HepG2 (cell line): Measurements from ENCODE around the gene RECK.

Experiments used
- CREB3 ChIP-seq: sonication (generic); formaldehyde crosslinking; IDR thresholded peaks from 2 replicates; pipeline ENCODE4 v1.5.0; 2020; ENCODE audit warnings: missing genetic modification reagents
- EP300 ChIP-seq, 3 experiments: sonication (generic) in 1 of 3; formaldehyde crosslinking in 1 of 3; IDR thresholded peaks; 2 replicates each; pipeline versions ENCODE4 v1.5.1 to v1.6.1; 2011 to 2020; ENCODE audit warnings: low read depth in 2 of 3, low read length in 2 of 3, borderline replicate concordance in 1 of 3, improper control_type of control experiment in 1 of 3, mild to moderate bottlenecking in 1 of 3, missing genetic modification reagents in 1 of 3, moderate library complexity in 1 of 3
- HNF1A ChIP-seq, 2 experiments: sonication (generic) in 1 of 2; formaldehyde crosslinking in 1 of 2; IDR thresholded peaks; 2 replicates each; pipeline versions ENCODE4 v1.4.0 to v1.6.1; 2016 to 2020; ENCODE audit warnings: borderline replicate concordance in 1 of 2, low read depth in 1 of 2, mild to moderate bottlenecking in 1 of 2, missing genetic modification reagents in 1 of 2
- RAD21 ChIP-seq: fragments of 450-650 bp; formaldehyde crosslinking; IDR thresholded peaks from 2 replicates; pipeline ENCODE4 v1.5.0; 2020; ENCODE audit warnings: mild to moderate bottlenecking
- ZNF280D ChIP-seq: sonication (generic); formaldehyde crosslinking; IDR thresholded peaks from 2 replicates; pipeline ENCODE4 v1.5.1; 2020; ENCODE audit warnings: mild to moderate bottlenecking, missing genetic modification reagents
- ZNF567 ChIP-seq: sonication (generic); formaldehyde crosslinking; IDR thresholded peaks from 2 replicates; pipeline ENCODE4 v1.8.1; 2023; ENCODE audit warnings: mild to moderate bottlenecking, missing genetic modification reagents, borderline replicate concordance
- ZSCAN31 ChIP-seq: sonication (generic); formaldehyde crosslinking; IDR thresholded peaks from 2 replicates; pipeline ENCODE4 v1.5.0; 2020; ENCODE audit warnings: low read depth, mild to moderate bottlenecking, missing genetic modification reagents

- no peak for TF ChIP-seq CREB3 (CRISPR knock-in tag)
- no peak for TF ChIP-seq RAD21 (CRISPR knock-in tag)
- TF ChIP-seq HNF1A (IDR thresholded peaks at IDR 0.05; ENCODE audit: low read depth): no peak
- TF ChIP-seq HNF1A (CRISPR knock-in tag; IDR thresholded peaks at IDR 0.05; ENCODE audit: borderline replicate concordance): no peak
- TF ChIP-seq ZNF567: no peak
- no peak for TF ChIP-seq EP300 (IDR thresholded peaks at IDR 0.05; ENCODE audit: low read depth in 2 of 2, low read length in 2 of 2)
- TF ChIP-seq EP300 (CRISPR knock-in tag; IDR thresholded peaks at IDR 0.05; ENCODE audit: borderline replicate concordance): no peak
- no peak for TF ChIP-seq ZSCAN31 (CRISPR knock-in tag)
- no peak for TF ChIP-seq ZNF280D (CRISPR knock-in tag)
Measured at GRCh38 chr9:36128349-36128748, 91.6 kb downstream of the RECK start.
